HCT116 (cell line): ENCODE data around the gene PPP2R5C. TPM values are rescaled to one million over a fixed set of nuclear protein-coding genes. Genes with fewer than 3 reads are reported as not detected.
A peak's percentile ranks its signal among the peaks of the same experiment; 100 is the strongest.

ENCODE experiments used
- ATAC-seq: fragments of 200-7000 bp; cut with Tn5 transposase; 2 replicates; pipeline ENCODE4 v1.9.1; 2020; ENCODE audit warnings: mild to moderate bottlenecking, moderate library complexity
- BruUV-seq: library from RNA; stranded (reverse); fragments of 400-500 nt; replicated peaks from 2 replicates; lab custom pipeline; 2021; lab: Mats Ljungman, UMichigan
- CTCF ChIA-PET: fragments of 300-600 bp; sonication (Branson Sonifier 250); formaldehyde crosslinking; loops from one replicate; lab custom pipeline; 2021; ENCODE audit warnings: antibody characterized with exemption; lab: Charles Lee
- POLR2A ChIA-PET: fragments of 300-600, 350-600 bp; sonication (Branson Sonifier 250); formaldehyde crosslinking; loops from one replicate; lab custom pipeline; 2021; ENCODE audit warnings: antibody characterized with exemption; lab: Charles Lee
- RAD21 ChIA-PET, 2 experiments: fragments of 300-600 bp; sonication (Branson Sonifier 250); formaldehyde crosslinking; loops; one replicate each; lab custom pipeline; 2023; ENCODE audit warnings: low total read pairs in 2 of 2; ENCODE audit not compliant: uncharacterized antibody in 2 of 2, unreplicated experiment in 2 of 2, low non-redundant PET in 1 of 2; lab: Charles Lee
- DNase-seq: peaks from one replicate; pipeline ENCODE4 v3.0.0-alpha.2; 2010; ENCODE audit warnings: low read depth, low spot score
- H2AFZ ChIP-seq: fragments of 200-600 bp; shearing (Covaris generic), sonication (generic); 2 replicates; pipeline ENCODE4 v1.6.1; 2017; ENCODE audit warnings: low read depth, mixed run types, mixed read lengths, antibody characterized with exemption, low read length; ENCODE audit not compliant: poor library complexity, severe bottlenecking
- H3K27ac ChIP-seq: 2 replicates; pipeline ENCODE4 v1.5.1; 2012; ENCODE audit warnings: low read depth, low read length
- H3K27me3 ChIP-seq: fragments of 200-600 bp; sonication (generic); 2 replicates; pipeline ENCODE4 v1.6.1; 2016; ENCODE audit warnings: mixed run types, low read length, mixed read lengths; ENCODE audit not compliant: insufficient read depth
- H3K36me3 ChIP-seq, 2 experiments: fragments of 200-500 bp in 1 of 2; fragments of 200-600 bp in 1 of 2; sonication (Bioruptor generic) in 1 of 2; sonication (generic) in 1 of 2; 2 replicates each; pipeline versions ENCODE4 v1.5.1 to v1.6.1; 2014 to 2016; ENCODE audit warnings: low read length in 2 of 2, inconsistent platforms in 1 of 2, mixed read lengths in 1 of 2, mixed run types in 1 of 2; ENCODE audit not compliant: insufficient read depth in 2 of 2, control insufficient read depth in 1 of 2
- H3K4me1 ChIP-seq, 2 experiments: fragments of 200-600 bp in 1 of 2; sonication (generic) in 1 of 2; 2 replicates each; pipeline versions ENCODE4 v1.5.1 to v1.6.1; 2012 to 2017; ENCODE audit warnings: low read length in 2 of 2, inconsistent platforms in 1 of 2, mild to moderate bottlenecking in 1 of 2, mixed read lengths in 1 of 2, mixed run types in 1 of 2, moderate library complexity in 1 of 2; ENCODE audit not compliant: insufficient read depth in 2 of 2, control insufficient read depth in 1 of 2
- H3K4me2 ChIP-seq: fragments of 200-600 bp; sonication (generic); 2 replicates; pipeline ENCODE4 v1.6.1; 2017; ENCODE audit warnings: mixed run types, low read length, mixed read lengths
- H3K4me3 ChIP-seq, 2 experiments: fragments of 200-600 bp in 1 of 2; sonication (generic) in 1 of 2; replicated peaks in 1 of 2; 2 replicates each; pipeline ENCODE4 v1.5.1; 2011 to 2016; ENCODE audit warnings: low read length in 2 of 2, control low read depth in 1 of 2, low read depth in 1 of 2, mild to moderate bottlenecking in 1 of 2, mixed read lengths in 1 of 2, mixed run types in 1 of 2
- H3K79me2 ChIP-seq: fragments of 200-600 bp; sonication (generic); 2 replicates; pipeline ENCODE4 v1.6.1; 2017; ENCODE audit warnings: mild to moderate bottlenecking, mixed run types, low read length, moderate library complexity, mixed read lengths; ENCODE audit not compliant: insufficient read depth
- H3K9ac ChIP-seq: fragments of 200-600 bp; sonication (generic); 2 replicates; pipeline ENCODE4 v1.6.1; 2016; ENCODE audit warnings: low read length, mixed read lengths
- H3K9me2 ChIP-seq: fragments of 200-600 bp; sonication (generic), shearing (Covaris generic); 2 replicates; pipeline ENCODE4 v1.6.1; 2017; ENCODE audit warnings: mixed run types, mild to moderate bottlenecking, moderate library complexity; ENCODE audit not compliant: insufficient read depth
- H3K9me3 ChIP-seq, 2 experiments: fragments of 200-500 bp in 1 of 2; fragments of 200-600 bp in 1 of 2; sonication (Bioruptor generic) in 1 of 2; sonication (generic) in 1 of 2; 2 replicates each; pipeline ENCODE4 v1.6.1; 2014 to 2017; ENCODE audit warnings: low read length in 2 of 2, mixed read lengths in 2 of 2, inconsistent platforms in 1 of 2, low read depth in 1 of 2, mild to moderate bottlenecking in 1 of 2, mixed run types in 1 of 2, moderate library complexity in 1 of 2; ENCODE audit not compliant: control insufficient read depth in 1 of 2, insufficient read depth in 1 of 2
- H4K20me1 ChIP-seq: fragments of 200-600 bp; sonication (generic), shearing (Covaris generic); 2 replicates; pipeline ENCODE4 v1.6.1; 2017; ENCODE audit warnings: mixed run types, mild to moderate bottlenecking, moderate library complexity; ENCODE audit not compliant: insufficient read depth
- CBX3 ChIP-seq: IDR thresholded peaks from 2 replicates; pipeline ENCODE4 v1.6.1; 2012; ENCODE audit warnings: low read depth
- CEBPB ChIP-seq: IDR thresholded peaks from 2 replicates; pipeline ENCODE4 v1.6.1; 2012; ENCODE audit warnings: low read depth
- EGR1 ChIP-seq: IDR thresholded peaks from 2 replicates; pipeline ENCODE4 v1.6.1; 2012; ENCODE audit warnings: low read depth
- ELF1 ChIP-seq: IDR thresholded peaks from 2 replicates; pipeline ENCODE4 v1.6.1; 2012; ENCODE audit warnings: low read depth, borderline replicate concordance
- EZH2phosphoT487 ChIP-seq: fragments of 200-600 bp; IDR thresholded peaks from 2 replicates; pipeline ENCODE4 v1.6.1; 2018; ENCODE audit warnings: antibody characterized with exemption, borderline replicate concordance
- JUND ChIP-seq: IDR thresholded peaks from 2 replicates; pipeline ENCODE4 v1.6.1; 2012
- POLR2A ChIP-seq: IDR thresholded peaks from 2 replicates; pipeline ENCODE4 v1.7.0; 2011; ENCODE audit warnings: borderline replicate concordance; ENCODE audit not compliant: insufficient read depth, insufficient read length; ENCODE audit errors: extremely low read depth
- POLR2AphosphoS5 ChIP-seq: IDR thresholded peaks from 2 replicates; pipeline ENCODE4 v1.6.1; 2011; ENCODE audit warnings: mild to moderate bottlenecking, low read depth, low read length, moderate library complexity
- RAD21 ChIP-seq: IDR thresholded peaks from 2 replicates; pipeline ENCODE4 v1.6.1; 2012; ENCODE audit warnings: low read depth, mild to moderate bottlenecking
- SP1 ChIP-seq: IDR thresholded peaks from 2 replicates; pipeline ENCODE4 v1.6.1; 2012; ENCODE audit warnings: low read depth
- YY1 ChIP-seq: IDR thresholded peaks from 2 replicates; pipeline ENCODE4 v1.6.1; 2011; ENCODE audit warnings: low read length, low read depth, moderate library complexity, mild to moderate bottlenecking; ENCODE audit not compliant: insufficient replicate concordance; ENCODE audit errors: extremely low read depth
- ZFX ChIP-seq: fragments of 450-650 bp; IDR thresholded peaks from 2 replicates; pipeline ENCODE4 v1.6.1; 2017
- intact Hi-C: fragments of 100-400 bp; cut with micrococcal nuclease; formaldehyde crosslinking; loops from 2 replicates; pipeline ENCODE4 v1.10.0; 2022
- total RNA-seq: library from RNA; stranded (reverse); gene quantifications from one replicate; pipeline ENCODE4 v1.2.1, GENCODE V29; 2021; ENCODE audit not compliant: unreplicated experiment
- TF ChIP-seq, protein P1 (sequence below), 3 experiments: fragments of 200-600 bp in 1 of 3; sonication (generic) in 1 of 3; IDR thresholded peaks in 2 of 3; conservative IDR thresholded peaks in 1 of 3; 2 replicates each; pipeline ENCODE4 v1.5.1; 2012 to 2017; ENCODE audit warnings: low read depth in 2 of 3, low read length in 2 of 3, antibody characterized with exemption in 1 of 3, borderline replicate concordance in 1 of 3, control low read depth in 1 of 3, mild to moderate bottlenecking in 1 of 3, mixed read lengths in 1 of 3, mixed run types in 1 of 3, moderate library complexity in 1 of 3; ENCODE audit not compliant: insufficient read depth in 1 of 3
- TF ChIP-seq, protein P2 (sequence below): IDR thresholded peaks from 2 replicates; pipeline ENCODE4 v1.6.1; 2011; ENCODE audit warnings: mild to moderate bottlenecking, low read length, moderate library complexity; ENCODE audit not compliant: insufficient replicate concordance; ENCODE audit errors: extremely low read depth
- TF ChIP-seq, protein P3 (sequence below): IDR thresholded peaks from 2 replicates; pipeline ENCODE4 v1.6.1; 2012

The PPP2R5C gene
- total RNA-seq, 1 experiment from 2014 or later, result 117 TPM

DNA sequence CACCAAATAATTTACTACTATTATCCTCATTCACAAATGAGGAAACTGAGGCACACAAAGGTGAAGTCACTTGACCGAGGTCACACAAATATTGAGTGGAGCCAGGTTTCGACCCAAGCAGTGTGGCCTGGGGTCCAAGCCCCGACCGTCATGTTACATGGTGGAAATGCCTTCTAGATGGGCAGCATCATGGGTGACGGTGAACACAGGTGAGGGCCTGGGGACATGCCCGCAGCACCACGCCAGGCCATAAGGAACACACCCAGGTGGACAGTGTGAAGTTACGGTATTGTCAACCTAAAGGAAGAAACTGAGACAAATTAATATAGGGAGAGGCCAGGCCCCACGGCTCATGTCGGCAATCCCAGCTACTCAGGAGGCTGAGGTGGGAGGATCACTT is 167.6 kb downstream of the PPP2R5C start:
- no peak overlapping the region for H2AFZ ChIP-seq
- ChIA-PET RAD21 (no interaction called here), POLR2A (no interaction called here), CTCF (no interaction called here)
- H3K27me3 ChIP-seq, result no peaks in the 10 kb centered on the region
- no peak for DNase-seq
- no peaks in the 10 kb centered on the region for H4K20me1 ChIP-seq
- H3K9ac ChIP-seq, result no peak overlapping the region
- H3K9me2 ChIP-seq, result no peaks in the 10 kb centered on the region
- ATAC-seq, result no peak
- no peaks in the 10 kb centered on the region for H3K9me3 ChIP-seq
- no TSS peak for BruUV-seq
- H3K27ac ChIP-seq, result no peak overlapping the region
- H3K79me2 ChIP-seq, result no peaks in the 10 kb centered on the region
- intact Hi-C loops, result no loop called here
- no peak overlapping the region for H3K4me3 ChIP-seq
- H3K36me3 ChIP-seq, result no peaks in the 10 kb centered on the region
- TF ChIP-seq EGR1 (no peak), JUND (no peak), EZH2phosphoT487 (no peak), SP1 (no peak)
- TF ChIP-seq, protein P1, sequence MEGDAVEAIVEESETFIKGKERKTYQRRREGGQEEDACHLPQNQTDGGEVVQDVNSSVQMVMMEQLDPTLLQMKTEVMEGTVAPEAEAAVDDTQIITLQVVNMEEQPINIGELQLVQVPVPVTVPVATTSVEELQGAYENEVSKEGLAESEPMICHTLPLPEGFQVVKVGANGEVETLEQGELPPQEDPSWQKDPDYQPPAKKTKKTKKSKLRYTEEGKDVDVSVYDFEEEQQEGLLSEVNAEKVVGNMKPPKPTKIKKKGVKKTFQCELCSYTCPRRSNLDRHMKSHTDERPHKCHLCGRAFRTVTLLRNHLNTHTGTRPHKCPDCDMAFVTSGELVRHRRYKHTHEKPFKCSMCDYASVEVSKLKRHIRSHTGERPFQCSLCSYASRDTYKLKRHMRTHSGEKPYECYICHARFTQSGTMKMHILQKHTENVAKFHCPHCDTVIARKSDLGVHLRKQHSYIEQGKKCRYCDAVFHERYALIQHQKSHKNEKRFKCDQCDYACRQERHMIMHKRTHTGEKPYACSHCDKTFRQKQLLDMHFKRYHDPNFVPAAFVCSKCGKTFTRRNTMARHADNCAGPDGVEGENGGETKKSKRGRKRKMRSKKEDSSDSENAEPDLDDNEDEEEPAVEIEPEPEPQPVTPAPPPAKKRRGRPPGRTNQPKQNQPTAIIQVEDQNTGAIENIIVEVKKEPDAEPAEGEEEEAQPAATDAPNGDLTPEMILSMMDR (IDR thresholded peaks at IDR 0.05 in 2 of 3, conservative IDR thresholded peaks at IDR 0.05 in 1 of 3; ENCODE audit: borderline replicate concordance in 1 of 3, insufficient read depth in 1 of 3, low read depth in 2 of 3, low read length in 2 of 3), result no peak
- H3K4me2 ChIP-seq, result no peak overlapping the region
- no peaks in the 10 kb centered on the region for H3K4me1 ChIP-seq

DNA sequence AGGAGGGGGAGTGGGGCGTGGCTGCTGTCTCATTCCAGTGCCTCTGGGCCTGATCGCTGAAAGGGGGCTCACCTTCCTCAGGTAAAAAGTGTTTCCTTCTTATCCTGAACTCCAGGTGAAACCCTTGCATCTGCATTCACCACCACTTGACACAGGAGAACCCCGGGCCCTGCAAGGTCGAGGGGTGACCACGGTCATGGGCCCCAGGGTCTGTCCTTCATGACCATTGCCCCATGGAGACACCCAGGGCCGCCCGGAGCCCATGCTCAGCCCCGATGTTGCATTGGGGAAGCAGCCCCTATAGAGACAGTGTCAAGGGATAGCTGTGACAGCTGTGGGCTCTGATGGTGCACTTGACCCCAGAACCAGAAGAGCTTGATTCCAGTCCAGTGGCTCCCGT is 168.4 kb downstream of the PPP2R5C start:
- no peak overlapping the region for H3K4me3 ChIP-seq
- no peak overlapping the region for H3K4me2 ChIP-seq
- no peaks in the 10 kb centered on the region for H3K4me1 ChIP-seq
- CTCF ChIA-PET, result no interaction called here
- no peak overlapping the region for H2AFZ ChIP-seq
- no peak for DNase-seq
- H4K20me1 ChIP-seq, result no peaks in the 10 kb centered on the region
- BruUV-seq, result TSS peak; percentile 14
- ATAC-seq, result no peak
- no peaks in the 10 kb centered on the region for H3K36me3 ChIP-seq
- TF ChIP-seq, protein P2, sequence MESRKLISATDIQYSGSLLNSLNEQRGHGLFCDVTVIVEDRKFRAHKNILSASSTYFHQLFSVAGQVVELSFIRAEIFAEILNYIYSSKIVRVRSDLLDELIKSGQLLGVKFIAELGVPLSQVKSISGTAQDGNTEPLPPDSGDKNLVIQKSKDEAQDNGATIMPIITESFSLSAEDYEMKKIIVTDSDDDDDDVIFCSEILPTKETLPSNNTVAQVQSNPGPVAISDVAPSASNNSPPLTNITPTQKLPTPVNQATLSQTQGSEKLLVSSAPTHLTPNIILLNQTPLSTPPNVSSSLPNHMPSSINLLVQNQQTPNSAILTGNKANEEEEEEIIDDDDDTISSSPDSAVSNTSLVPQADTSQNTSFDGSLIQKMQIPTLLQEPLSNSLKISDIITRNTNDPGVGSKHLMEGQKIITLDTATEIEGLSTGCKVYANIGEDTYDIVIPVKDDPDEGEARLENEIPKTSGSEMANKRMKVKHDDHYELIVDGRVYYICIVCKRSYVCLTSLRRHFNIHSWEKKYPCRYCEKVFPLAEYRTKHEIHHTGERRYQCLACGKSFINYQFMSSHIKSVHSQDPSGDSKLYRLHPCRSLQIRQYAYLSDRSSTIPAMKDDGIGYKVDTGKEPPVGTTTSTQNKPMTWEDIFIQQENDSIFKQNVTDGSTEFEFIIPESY, result no peak
- TF ChIP-seq SP1 (no peak), ZFX (no peak), ELF1 (no peak), POLR2A (no peak), CEBPB (no peak), EZH2phosphoT487 (no peak), YY1 (no peak), POLR2AphosphoS5 (no peak), RAD21 (no peak), CBX3 (no peak), JUND (no peak)
- TF ChIP-seq, protein P1 (IDR thresholded peaks at IDR 0.05 in 2 of 3, conservative IDR thresholded peaks at IDR 0.05 in 1 of 3; ENCODE audit: borderline replicate concordance in 1 of 3, insufficient read depth in 1 of 3, low read depth in 2 of 3, low read length in 2 of 3), result no peak
- TF ChIP-seq, protein P3, sequence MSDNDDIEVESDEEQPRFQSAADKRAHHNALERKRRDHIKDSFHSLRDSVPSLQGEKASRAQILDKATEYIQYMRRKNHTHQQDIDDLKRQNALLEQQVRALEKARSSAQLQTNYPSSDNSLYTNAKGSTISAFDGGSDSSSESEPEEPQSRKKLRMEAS, result no peak
- H3K9me2 ChIP-seq, result no peaks in the 10 kb centered on the region
- H3K9ac ChIP-seq, result no peak overlapping the region
- H3K9me3 ChIP-seq, result no peaks in the 10 kb centered on the region
- H3K27me3 ChIP-seq, result 0 out of 2 replicates have a peak, but pooled peaks cover under 1% of the 10 kb centered on the region
- RAD21 ChIA-PET, result no interaction called here
- POLR2A ChIA-PET, result no interaction called here
- H3K79me2 ChIP-seq, result no peaks in the 10 kb centered on the region
- intact Hi-C loops, result no loop called here
- H3K27ac ChIP-seq, result no peak overlapping the region
